ENCODE results near the gene KAT7.
"Not testable (repeated sequence)": the region's sequence is repeated elsewhere in the genome, so short reads cannot be mapped to it uniquely, and the experiment has no call there.

The KAT7 gene

DNA sequence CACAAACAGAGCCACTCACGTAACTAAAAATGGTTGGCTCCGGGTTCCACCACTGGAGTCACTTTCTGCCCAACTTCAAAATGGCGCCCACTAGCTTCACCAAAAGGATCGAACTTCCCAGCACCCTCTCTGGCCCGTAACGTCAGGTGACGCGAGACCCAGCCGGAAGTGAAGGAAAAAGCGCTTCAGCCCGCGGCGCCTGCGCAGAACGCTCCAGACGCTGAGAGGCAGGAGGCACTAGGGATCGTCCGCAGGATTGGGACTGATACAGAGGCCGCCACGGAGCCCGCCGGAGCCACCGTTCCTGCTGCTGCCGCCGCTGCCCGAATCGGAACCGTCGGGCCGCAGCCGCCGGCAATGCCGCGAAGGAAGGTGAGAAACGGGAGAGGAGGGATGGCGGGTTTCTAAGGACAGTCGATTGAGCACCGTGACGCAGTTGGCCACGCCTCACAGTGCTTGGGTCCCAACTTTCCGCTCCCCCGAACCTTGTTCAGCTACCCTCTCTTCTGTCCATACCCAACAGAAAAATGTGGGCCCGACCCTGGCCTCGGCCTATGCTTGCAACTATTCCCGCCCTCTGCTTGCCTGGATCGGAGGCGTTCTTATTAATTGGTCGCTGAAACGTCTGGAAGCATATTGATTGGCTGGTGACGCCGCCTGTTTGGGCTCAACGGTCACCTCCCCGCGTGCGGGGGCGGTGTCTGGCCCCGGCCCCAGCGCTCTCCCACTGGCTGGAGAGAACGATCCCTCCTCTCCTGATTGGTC, at the start of gene KAT7:
Gene KAT7, plus strand, starts transcription at position 204 of the 765 bp plus-strand sequence. Its CDS starts 154 bp downstream, at position 358.
- peak; percentile 99 to 100 for DNase-seq

DNA sequence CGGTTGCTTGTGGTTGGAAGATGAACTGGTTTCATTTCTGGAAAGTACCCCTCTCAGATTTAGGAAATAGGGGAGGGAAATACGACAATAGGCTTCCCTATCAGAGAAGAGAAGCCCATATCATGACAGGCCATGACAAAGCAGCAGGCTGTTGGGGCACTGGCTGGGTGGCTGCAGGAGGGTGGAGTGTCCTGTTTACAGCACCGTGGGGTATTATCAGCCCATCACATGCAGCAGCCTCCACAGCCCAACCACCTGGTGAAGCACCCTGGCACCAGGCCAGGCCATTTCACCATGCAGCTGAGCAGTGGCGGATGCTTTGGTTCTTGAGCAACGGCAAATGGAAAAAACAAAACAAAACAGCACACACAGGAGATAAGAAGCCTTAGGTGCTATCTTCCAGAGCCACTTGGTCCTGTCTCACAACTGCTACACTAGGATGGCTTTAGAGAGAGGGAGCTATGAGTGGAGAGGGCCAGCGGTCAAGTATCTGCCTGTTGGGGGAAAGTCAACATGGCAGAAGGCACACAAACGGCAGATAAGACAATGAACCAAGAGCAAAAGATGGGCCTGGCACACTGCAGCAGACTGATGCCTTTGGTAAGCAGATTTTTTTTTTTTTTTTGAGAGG, 48.7 kb upstream of the KAT7 start:
- DNase-seq: peak; percentile 79 to 89

DNA sequence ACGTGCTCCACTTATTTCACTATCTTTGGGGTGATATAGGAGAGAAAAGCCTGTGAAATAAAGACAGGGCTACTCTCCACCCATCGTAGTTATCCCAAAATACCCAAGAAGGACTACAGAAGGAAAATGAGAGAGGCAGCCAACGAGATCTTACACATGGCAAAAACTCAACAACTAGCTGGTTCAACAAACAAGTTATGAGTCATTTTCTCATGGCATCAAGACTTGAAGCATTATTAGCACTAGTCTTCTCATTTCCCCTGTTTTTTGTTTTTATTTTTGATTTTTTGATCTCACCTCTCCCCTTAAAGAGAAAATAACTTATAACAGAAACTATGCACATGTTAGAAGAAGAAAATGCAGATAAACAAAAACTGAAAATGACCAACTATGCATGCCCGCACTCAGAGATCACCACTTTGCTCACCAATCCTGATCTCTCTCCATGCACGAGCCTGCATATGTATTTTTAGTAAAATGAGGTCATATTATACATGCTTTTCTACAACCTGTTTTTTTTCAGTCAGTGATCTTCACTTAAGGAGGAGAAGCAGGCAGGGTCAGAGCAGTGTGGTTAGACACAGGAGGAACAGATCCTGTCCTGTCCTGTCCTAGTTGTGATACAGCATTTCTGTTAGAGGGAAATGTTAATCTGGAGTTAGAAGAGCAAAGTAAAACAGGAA, 47.3 kb upstream of the KAT7 start:
- DNase-seq: no peak

DNA sequence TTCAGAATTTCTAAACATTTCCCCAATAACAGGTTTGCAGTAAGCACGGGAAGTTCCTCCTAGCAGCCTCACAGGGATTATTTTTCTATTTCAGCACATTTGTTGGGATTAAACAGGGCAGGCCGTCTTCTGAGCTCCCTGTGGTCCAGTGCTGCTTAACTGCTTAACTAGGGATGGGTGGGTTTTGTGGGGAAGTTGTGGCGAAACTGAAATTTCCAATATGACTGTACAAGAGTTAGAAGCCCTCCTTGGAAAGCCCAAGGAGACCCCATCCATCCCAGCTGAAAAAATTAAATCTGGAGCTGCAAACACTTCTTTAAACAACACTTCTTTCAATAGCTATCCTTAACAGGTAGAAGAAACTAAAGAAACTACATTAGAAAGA, 46.8 kb upstream of the KAT7 start:
- peak in 1 of 2 donors; percentile 33 for DNase-seq

DNA sequence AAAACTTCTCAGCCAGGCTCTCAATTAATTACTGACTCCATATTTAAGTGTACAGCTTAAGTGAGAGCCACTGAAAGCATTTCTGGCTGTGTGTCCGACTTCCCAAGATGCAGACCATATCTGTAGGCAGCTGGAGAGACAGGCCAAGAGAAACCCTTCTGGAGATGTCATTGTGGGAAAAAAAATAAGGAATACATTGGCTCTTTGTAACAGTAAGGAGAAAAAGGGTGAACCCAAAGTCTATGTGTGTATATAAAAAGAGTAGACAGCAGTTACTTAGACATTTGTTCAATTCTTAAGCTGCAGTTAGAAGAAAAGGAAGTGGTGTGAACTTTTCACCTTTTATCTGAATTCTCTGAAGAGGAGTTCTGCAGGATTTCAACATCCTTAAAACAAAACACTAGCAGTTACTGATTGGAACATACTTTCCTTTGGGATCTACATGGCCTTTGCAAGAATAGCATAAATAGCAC, 46.3 kb upstream of the KAT7 start:
- DNase-seq: peak; percentile 38 to 62

DNA sequence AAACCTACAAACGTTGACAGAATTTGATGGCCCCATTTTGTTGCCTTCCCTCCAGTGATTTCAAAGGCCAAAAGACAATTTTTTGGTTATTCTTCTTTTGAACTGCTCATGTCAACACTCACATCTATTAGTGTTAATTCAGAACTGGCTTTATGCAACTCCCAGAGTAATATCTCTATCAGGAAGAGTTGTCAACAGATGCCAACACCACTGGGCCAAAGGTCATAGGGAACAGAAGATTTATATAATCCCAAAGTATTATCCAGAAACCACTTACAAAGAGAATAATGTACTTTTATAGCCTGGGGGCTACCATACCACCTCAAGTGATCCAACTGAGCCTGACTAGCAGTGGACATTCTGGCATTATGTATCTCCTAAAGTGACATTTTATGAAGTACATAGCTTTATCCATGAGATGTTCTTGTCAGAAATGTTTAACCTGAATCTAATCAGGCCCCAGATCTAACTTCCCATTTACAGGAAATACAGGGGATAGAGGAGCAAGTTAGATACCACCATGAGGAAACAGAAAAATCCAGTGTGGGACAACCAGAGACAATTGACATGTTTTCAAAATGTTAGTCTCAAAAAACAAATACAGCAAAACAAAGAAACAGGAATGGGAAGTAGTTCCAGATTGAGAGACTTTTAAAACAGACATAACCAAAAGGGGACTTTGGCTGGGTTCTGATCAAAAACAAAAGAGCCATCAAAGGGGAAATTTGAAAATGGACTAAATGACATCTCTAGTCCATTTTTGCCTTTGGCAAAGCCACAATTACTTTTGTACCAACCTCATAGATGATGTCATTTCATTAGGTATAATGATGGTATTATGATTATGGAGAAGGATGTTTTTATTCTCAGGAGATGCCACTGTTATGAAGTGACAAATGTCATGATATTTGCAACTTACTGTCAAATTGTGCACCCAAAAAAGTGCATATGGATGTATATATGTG, 43.0 kb upstream of the KAT7 start:
- no peak for DNase-seq

DNA sequence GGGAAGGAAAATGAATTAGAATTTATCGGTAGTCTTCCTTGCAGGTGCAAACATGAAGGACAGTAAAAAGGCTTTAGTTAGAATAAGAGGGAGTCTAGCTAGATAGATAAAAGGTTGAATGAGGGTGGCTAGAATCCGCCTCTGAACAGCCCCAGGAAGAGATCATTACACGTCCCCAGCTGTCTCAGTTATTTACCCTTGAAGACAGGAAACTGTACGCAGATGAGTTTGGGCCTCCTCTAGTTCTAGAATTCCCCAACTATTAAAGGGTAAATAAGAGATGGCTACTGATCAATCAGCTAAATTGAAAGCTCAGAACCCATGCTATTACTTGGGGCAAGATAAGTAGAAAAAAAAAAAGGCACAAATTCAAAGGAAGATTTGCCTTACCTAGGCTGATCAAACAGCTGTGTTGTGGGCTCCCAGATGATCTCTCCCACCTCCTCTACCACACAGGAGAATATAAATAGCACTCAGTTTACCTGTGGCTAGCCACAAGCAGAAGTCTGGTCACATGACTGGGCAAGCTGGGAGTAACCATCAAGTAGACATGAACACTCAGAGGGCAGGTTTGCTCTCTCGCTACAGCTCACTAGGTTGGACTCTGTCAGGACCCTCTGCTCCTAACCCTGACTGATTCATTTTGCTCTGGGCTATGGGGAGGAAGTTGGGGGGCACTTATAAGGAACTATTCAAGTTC, 41.5 kb upstream of the KAT7 start:
- DNase-seq: no peak

DNA sequence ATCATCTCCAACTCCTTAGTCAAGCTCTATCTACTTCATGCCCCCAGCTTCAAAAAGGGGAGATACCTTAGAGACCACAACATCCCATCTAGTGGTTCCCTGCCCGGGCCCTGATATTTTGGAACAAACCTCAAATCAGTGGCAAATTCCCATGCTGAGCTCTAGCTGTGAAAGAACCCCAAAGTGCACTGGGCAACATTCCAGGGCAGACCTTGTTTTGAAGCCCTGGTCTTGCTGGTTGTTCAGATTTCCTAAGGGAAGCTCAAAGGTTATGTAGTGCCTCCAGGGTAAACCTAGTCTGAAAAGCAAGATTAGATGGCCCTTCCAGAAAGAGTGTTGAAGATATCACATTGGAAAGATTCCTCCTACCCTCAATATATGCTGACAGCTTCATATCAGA, 40.8 kb upstream of the KAT7 start:
- DNase-seq: no peak

DNA sequence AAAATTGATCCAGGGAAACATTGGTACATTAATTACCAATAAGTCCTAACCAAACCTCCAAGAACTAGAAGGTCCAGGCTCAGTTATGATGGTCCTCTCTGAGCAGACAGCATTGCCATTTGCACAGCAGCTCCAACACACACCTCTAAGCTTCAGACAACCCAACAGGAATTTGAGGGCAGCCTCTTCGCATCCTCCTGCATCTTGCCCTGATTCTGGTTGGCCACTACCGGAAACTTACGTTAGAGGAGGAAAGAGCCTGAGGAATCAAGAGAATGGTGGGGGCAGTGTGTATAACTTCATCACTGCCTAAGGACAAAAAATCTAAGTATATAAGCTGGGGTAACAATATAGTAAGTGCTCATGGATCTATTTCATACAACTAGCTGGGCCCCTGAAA, 40.3 kb upstream of the KAT7 start:
- DNase-seq: no peak

DNA sequence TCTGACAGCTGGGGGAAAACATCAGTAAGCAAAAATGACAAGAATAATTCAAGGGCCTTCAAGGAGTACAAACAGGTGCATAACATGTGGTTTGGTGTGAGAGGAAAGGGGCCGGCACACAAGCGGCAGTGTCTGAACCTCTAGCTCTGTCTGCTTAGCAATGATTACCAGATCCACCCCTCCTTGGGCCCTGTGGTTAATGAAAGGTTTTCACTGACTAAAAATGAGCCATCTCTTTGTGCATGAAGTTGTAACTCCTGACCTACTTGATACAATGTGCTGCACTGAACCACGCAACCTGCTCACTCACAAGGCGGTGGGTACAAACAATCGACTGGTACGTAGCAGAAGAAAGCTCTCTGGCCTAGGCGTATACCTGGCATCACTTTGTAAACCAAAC, 39.7 kb upstream of the KAT7 start:
- no peak for DNase-seq

DNA sequence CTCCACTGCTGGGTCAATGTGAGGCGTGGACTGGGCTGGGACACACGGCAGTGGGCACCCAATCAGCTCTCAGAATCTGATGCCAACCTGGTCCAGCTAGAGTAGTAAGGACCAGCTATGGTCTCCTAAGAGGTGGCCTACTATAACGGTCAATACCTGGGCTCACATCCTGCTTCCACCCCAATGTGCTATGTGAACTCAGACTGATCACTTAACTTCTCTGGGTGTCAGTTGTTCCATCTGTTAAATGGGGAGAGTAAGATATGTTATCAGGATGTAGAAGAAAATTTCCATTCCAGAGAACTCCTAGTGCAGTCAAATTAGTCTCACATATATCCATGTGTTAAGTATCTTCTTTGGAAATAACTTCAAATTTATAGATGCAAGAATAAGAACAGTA, 38.8 kb upstream of the KAT7 start:
- no peak for DNase-seq

DNA sequence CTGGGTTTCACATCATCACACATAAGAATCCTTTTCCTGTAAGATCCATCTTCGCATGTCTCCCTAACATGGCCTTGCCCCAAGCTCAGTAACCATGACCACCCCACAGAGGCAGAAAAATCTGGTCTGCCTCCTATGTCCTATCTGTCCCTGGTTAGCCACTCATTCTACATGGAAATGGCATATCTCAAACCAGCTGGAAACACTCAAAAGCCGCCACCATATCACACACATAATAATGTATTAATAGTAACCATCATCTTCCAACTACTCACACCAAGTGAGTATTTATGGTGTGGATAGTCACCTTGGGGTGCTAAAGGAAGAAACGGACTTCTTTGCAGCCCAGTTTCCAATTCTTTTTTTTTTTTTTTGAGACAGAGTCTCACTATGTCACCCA, 36.0 kb upstream of the KAT7 start:
- DNase-seq: no peak

DNA sequence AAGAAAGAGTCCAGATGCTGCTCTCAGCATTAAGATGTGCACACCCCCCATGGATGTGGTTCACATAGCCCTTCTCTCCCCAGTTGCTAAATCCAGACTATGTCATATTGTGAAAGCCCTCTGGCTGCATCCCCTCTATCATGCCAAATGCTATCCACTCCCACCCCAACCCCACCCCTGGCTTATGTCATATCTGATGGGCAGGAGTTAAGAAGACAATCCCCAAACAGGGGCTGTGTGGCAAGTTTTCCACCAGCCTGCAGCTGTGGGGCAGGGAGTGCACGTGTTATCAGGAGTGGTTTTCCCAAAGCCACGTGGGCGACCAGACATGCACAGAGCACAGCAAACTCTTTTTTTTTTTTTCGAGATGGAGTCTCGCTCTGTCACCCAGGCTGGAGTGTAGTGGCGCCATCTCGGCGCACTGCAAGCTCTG, 34.5 kb upstream of the KAT7 start:
- no peak for DNase-seq

DNA sequence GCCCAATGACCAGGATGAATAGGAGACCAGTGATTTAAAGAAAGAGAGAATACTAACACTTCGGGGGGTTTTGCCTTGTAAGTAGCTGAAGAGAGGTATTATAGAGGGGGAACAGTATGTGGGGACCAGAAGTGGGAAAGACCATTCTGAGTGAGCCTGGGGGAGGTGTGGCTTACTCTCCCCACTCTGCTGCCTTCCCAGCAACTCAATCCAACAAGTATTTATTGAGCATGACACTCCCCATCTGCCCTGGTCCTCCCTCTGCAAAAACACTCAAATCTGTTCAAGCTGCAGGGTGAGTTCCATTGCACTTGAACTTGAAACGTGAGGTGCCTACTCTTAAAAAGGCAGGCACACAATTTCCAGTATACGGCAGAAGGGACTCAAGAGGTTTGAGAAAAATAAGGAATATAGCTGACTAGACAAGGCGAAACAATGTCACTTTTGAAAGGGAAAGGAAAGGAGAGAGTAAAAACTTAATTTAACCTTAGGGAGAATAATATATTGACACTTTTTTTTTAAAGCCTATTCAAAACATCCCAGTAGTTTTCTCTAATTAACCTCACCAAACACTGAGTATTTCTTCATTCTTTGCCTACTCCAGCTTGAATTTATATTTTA, 32.7 kb upstream of the KAT7 start:
- no peak for DNase-seq

DNA sequence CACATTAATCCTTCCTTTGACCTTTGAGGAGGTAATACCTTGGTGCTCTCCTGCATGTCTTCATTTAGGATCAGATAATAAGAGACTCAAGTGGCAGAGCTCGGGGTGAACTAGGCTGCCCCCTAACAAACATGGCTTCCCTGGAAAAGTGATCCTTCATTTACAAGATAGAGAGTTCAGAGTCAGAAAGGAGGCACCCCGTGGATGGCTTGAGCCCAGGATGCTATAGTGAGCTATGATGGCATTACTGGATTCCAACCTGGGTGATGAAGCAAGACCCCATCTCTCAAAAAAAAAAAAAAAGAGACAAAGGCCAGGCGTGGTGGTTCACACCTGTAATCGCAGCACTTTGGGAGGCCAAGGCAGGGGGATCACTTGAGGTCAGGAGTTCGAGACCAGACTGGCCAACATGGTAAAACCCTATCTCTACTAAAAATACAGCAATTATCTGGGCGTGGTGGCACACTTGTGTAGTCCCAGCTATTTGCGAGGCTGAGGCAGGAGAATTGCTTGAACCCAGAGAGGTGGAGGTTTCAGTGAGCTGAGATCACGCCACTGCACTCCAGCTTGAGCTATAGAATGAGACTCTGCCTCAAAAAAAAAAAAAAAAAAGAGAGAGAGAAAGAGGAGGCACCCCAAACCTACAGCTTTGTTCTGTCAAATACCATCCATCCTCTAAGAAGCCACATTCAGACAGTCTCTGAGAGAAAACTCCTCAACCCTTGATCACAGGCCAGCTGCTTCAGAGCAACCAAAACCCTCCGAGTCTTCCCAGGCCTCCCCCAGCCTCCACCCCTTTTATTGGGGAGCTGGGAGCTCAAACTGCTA, 31.9 kb upstream of the KAT7 start:
- no peak for DNase-seq

DNA sequence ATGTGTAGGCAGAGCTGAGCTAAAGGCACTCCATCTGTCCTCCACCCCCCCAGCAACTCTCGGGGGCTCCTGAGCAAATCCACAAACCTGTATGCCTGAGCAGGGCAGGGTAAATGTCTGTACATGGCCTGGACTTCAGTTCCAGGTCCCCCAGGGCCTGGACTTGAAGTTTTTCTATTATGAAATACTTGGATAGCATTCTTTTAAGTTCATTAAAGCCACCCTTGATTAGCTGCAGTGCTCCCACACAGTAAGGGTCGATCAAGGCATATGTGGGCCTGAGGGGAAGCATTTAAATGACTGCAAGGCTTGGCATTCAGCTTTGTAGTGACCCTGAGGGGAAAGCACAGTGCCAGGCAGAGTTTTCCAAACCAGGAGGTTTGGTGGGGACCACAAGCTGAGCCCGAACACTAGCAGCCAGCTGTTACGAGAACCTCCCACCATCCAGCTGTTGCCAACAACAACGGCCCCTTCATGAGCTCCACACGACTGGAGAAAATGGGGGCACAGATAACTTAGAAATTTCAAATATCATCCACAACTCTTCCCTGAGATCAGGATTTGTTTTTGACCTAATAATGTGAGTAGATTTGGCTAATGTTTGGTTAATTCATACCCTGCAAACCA, 31.2 kb upstream of the KAT7 start:
- DNase-seq: no peak

DNA sequence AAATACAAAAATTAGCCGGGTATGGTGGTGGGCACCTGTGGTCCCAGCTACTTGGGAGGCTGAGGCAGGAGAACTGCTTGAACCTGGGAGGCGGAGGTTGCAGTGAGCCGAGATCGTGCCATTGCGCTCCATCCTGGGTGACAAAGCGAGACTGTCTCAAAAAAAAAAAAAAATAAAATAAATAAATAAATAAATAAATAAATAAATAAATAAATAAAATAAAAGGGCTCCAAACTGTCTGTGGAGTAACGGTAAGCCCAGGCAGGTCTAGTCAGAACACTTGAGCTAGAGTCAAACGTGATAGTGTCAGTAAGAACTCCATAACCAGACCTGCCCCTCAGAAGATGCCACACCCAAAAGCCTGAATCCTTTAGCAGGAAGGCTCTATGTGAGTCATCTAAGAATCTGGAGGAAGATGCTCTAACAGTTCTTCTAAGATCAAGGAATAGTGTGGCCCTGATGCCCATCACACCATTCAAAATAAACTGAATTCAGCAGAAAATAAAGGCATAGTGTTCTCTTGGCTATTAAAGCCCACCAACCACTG, 29.9 kb upstream of the KAT7 start:
- not testable (repeated sequence) for DNase-seq

DNA sequence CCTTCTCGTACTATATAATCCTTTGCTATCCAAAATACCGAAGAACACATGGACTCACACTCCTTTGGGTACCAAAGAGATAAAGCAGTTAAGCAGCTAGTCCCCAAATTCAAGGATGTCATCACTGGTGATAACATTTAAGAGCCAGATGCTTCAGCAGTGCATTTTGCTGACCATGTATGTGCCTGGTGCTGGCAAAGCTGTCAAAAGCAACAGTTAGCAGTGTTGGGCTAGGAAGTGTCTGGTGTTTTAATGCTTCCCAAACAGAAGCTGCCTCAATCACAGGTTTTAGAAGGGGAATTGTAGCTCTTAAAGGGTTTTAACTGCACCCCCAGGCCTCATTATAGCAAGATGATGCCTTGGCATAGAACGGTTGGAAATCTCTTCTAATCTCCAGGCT, 29.3 kb upstream of the KAT7 start:
- no peak for DNase-seq

DNA sequence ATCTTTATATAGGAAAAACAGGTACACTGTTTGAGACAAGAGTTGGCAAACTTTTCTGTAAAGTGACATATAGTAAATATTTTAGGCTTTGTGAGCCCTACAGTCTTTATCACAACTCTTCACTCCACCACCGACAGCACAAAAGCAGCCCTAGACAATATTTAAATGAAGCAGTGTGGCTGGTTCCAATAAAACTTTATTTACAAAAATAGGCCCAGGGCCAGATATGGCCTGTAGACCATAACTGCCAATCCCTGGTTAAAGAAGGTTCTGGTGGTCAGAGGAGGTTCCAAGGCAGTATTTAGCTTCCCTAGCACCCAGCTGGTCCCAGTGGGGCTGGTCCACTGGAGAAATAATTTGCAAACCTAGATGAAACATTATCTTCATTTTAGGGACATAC, 28.2 kb upstream of the KAT7 start:
- no peak for DNase-seq
